K562 (cell line): ENCODE results near the gene PAFAH2. TPM values are rescaled to one million over a fixed set of nuclear protein-coding genes. Genes with fewer than 3 reads are reported as not detected.

ENCODE experiments used
- ARNT ChIP-seq, 2 experiments: fragments of 450-650 bp; IDR thresholded peaks; 2 replicates each; pipeline ENCODE4 v1.6.1; 2016; ENCODE audit warnings: mild to moderate bottlenecking in 1 of 2
- BCOR ChIP-seq: fragments of 450-650 bp; IDR thresholded peaks from 2 replicates; pipeline ENCODE4 v1.6.1; 2016
- CREM ChIP-seq: IDR thresholded peaks from 2 replicates; pipeline ENCODE4 v1.6.1; 2014; ENCODE audit warnings: antibody characterized with exemption, low read depth
- EZH2 ChIP-seq: IDR thresholded peaks from 2 replicates; pipeline ENCODE4 v1.6.1; 2012; ENCODE audit warnings: low read depth, mild to moderate bottlenecking, inconsistent platforms, low read length, borderline replicate concordance
- ILK ChIP-seq: fragments of 450-650 bp; IDR thresholded peaks from 2 replicates; pipeline ENCODE4 v1.6.1; 2016; ENCODE audit warnings: missing genetic modification characterization, low read depth, mild to moderate bottlenecking, missing compliant biosample characterization, moderate library complexity, borderline replicate concordance
- RBM14 ChIP-seq: fragments of 200-400 bp; formaldehyde crosslinking; IDR thresholded peaks from 2 replicates; pipeline ENCODE4 v1.6.1; 2018; ENCODE audit warnings: low read depth, mild to moderate bottlenecking, low read length, moderate library complexity, borderline replicate concordance; ENCODE audit not compliant: insufficient read depth
- RCOR1 ChIP-seq, 2 experiments: IDR thresholded peaks; 2 replicates each; pipeline ENCODE4 v1.6.1; 2012; ENCODE audit warnings: low read depth in 2 of 2, low read length in 2 of 2, borderline replicate concordance in 1 of 2, improper control_type of control experiment in 1 of 2
- ZNF174 ChIP-seq: fragments of 250-450 bp; sonication (Bioruptor Pico); IDR thresholded peaks from 2 replicates; pipeline ENCODE4 v1.4.0; 2020; ENCODE audit warnings: mild to moderate bottlenecking
- polyA plus RNA-seq, 8 experiments: library from polyadenylated mRNA; depleted of rRNA in 4 of 8; stranded (reverse) in 5 of 8; unstranded in 3 of 8; fragments of >200 nt; fragmentation: Nextera tagmentation in 2 of 8; fragmentation: Illumina TruSeq in 1 of 8; extraction: Ambion mirVana in 2 of 8; extraction: Trizol in 1 of 8; gene quantifications; 2 replicates each; pipeline versions ENCODE4 v1.2.1 to v1.2.3, GENCODE V29; 2011 to 2014; ENCODE audit warnings: inconsistent platforms in 1 of 8, missing spikeins in 1 of 8
- total RNA-seq, 7 experiments: library from RNA; depleted of rRNA in 6 of 7; stranded (reverse); fragments of >200 nt in 6 of 7; fragmentation: Illumina TruSeq in 2 of 7; extraction: Trizol in 2 of 7; gene quantifications; 2 replicates each; pipeline versions ENCODE4 v1.2.1 to v1.2.3, GENCODE V29; 2011 to 2021; ENCODE audit warnings: low replicate concordance in 1 of 7
- TF ChIP-seq, protein P1 (sequence below): fragments of 200-800 bp; sonication (Bioruptor generic); IDR thresholded peaks from 2 replicates; pipeline ENCODE4 v1.6.1; 2016; ENCODE audit warnings: missing genetic modification characterization, missing compliant biosample characterization
- TF ChIP-seq, protein P2 (sequence below): fragments of 250-450 bp; sonication (Bioruptor Pico); IDR thresholded peaks from 2 replicates; pipeline ENCODE4 v1.5.0; 2021; ENCODE audit warnings: mild to moderate bottlenecking, moderate library complexity
- TF ChIP-seq, protein P3 (sequence below): fragments of 450-650 bp; IDR thresholded peaks from 2 replicates; pipeline ENCODE4 v1.7.0; 2016; ENCODE audit warnings: borderline replicate concordance
- TF ChIP-seq, protein P4 (sequence below): fragments of 250-450 bp; sonication (Bioruptor Pico); IDR thresholded peaks from 2 replicates; pipeline ENCODE4 v1.4.0; 2020; ENCODE audit warnings: mild to moderate bottlenecking

PAFAH2 gene
- total and polyA plus RNA-seq, 9 of the 15 experiments (the other 6 are each of a cell fraction or from before 2014, with no cell fraction given): 4.2 to 10.9 (median 6.8) TPM

DNA sequence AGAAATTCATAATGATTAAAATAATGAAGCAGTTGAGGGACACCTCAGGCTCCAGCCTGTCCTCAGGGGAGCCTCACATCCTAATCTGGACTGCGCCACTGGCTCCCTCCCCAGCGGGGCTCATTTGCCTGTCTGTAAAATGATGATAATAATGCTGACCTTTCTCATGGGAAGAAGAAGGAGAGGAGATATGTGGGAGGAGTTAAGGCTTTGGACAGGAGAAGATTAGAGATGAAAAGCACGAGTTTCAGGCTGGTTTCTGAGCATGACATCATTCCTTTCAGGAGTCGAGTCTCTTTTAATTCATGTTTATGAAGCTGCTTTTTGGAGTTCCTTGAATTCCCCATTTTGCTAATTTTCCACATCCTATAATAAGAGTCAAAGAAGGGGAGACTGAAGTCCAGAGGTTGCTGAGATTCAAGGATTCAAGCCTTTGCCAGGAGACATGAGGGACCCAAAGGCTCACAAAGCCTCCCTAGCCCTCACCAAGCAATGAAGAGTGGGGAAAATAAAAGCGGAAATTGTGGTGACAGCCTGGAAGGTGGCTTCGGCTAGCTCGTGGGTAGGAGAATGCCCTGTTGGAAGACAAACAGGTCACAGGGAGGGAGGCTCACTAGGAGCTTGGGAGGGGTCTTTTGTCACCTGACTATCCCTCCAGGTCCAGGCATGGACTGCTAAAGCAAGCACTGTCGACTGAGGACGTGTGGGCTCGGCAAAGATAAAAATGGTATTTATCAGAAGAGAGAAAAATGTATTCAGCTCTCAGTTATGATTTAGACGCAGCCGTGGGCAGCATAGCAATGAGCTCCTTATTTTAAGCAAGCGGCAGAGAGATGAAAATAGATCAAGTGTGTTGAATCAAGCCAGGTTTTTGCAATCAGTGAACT, 64.1 kb downstream of the PAFAH2 start (continued):
- TF ChIP-seq, protein P1, sequence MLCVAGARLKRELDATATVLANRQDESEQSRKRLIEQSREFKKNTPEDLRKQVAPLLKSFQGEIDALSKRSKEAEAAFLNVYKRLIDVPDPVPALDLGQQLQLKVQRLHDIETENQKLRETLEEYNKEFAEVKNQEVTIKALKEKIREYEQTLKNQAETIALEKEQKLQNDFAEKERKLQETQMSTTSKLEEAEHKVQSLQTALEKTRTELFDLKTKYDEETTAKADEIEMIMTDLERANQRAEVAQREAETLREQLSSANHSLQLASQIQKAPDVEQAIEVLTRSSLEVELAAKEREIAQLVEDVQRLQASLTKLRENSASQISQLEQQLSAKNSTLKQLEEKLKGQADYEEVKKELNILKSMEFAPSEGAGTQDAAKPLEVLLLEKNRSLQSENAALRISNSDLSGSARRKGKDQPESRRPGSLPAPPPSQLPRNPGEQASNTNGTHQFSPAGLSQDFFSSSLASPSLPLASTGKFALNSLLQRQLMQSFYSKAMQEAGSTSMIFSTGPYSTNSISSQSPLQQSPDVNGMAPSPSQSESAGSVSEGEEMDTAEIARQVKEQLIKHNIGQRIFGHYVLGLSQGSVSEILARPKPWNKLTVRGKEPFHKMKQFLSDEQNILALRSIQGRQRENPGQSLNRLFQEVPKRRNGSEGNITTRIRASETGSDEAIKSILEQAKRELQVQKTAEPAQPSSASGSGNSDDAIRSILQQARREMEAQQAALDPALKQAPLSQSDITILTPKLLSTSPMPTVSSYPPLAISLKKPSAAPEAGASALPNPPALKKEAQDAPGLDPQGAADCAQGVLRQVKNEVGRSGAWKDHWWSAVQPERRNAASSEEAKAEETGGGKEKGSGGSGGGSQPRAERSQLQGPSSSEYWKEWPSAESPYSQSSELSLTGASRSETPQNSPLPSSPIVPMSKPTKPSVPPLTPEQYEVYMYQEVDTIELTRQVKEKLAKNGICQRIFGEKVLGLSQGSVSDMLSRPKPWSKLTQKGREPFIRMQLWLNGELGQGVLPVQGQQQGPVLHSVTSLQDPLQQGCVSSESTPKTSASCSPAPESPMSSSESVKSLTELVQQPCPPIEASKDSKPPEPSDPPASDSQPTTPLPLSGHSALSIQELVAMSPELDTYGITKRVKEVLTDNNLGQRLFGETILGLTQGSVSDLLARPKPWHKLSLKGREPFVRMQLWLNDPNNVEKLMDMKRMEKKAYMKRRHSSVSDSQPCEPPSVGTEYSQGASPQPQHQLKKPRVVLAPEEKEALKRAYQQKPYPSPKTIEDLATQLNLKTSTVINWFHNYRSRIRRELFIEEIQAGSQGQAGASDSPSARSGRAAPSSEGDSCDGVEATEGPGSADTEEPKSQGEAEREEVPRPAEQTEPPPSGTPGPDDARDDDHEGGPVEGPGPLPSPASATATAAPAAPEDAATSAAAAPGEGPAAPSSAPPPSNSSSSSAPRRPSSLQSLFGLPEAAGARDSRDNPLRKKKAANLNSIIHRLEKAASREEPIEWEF (CRISPR knock-in tag): peak; percentile 74; the same call in 1 of the 2 replicates
- TF ChIP-seq EZH2: no peak
- TF ChIP-seq ILK (tag): no peak
- TF ChIP-seq RCOR1 (IDR thresholded peaks at IDR 0.05; ENCODE audit: borderline replicate concordance in 1 of 2, low read depth in 2 of 2, low read length in 2 of 2): peak; percentile 89 to 98
- peak in 1 of 2 experiments; percentile 87; a peak in 1 of 4 replicates for TF ChIP-seq ARNT (IDR thresholded peaks at IDR 0.05)
- TF ChIP-seq, protein P2, sequence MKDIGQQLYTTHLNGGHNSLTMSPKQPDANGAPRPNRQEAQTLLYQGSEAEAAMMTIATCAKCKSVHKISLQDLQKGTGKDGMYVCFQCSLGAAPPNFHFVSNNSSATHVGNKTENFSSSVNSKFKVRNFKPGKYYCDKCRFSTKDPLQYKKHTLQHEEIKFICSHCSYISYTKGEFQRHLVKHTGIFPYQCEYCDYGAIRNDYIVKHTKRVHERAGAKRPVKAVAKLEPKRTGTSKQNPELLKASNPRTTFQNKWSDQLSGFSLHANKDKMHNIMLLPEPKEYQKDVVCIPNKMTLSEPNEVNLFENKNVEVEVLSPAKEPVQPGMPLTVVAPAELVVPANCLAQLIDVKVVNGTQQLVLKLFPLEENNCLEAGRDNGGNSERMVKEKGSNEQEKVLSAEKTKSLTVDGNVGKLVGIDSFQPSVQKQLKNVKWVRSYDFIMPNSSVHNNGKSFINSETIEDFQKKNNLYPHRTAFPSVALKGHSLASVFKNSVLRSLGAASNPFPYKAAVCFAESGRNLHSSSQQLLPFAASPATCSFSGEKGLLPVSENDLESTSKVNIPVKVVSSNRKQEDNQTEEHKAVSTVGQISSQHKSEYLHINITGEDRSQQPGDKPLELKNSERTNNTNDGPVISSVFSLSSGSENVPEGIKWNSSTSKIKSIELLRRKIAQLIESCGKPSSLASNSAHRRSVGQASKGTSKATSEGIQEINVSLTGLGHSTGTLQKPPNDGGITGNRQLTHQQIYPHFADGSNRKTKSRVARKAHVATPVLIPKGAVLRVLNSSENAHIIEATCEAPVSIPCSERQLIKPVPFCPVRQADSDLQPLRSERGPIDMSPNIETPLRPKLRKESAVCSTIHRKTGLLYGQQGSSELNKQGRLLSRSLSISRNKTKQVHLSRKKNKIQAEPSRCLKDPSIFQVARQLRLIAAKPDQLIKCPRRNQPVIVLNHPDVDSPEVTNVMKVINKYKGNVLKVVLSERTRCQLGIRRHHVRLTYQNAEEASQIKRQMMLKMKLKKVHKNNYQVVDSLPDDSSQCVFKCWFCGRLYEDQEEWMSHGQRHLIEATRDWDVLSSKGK (CRISPR knock-in tag): no peak
- TF ChIP-seq ZNF174: no peak
- peak; percentile 54 for TF ChIP-seq CREM
- 0 out of 2 replicates have a peak, but pooled peaks have one; percentile 9 for TF ChIP-seq BCOR
- TF ChIP-seq, protein P3, sequence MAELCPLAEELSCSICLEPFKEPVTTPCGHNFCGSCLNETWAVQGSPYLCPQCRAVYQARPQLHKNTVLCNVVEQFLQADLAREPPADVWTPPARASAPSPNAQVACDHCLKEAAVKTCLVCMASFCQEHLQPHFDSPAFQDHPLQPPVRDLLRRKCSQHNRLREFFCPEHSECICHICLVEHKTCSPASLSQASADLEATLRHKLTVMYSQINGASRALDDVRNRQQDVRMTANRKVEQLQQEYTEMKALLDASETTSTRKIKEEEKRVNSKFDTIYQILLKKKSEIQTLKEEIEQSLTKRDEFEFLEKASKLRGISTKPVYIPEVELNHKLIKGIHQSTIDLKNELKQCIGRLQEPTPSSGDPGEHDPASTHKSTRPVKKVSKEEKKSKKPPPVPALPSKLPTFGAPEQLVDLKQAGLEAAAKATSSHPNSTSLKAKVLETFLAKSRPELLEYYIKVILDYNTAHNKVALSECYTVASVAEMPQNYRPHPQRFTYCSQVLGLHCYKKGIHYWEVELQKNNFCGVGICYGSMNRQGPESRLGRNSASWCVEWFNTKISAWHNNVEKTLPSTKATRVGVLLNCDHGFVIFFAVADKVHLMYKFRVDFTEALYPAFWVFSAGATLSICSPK: no peak
- TF ChIP-seq, protein P4, sequence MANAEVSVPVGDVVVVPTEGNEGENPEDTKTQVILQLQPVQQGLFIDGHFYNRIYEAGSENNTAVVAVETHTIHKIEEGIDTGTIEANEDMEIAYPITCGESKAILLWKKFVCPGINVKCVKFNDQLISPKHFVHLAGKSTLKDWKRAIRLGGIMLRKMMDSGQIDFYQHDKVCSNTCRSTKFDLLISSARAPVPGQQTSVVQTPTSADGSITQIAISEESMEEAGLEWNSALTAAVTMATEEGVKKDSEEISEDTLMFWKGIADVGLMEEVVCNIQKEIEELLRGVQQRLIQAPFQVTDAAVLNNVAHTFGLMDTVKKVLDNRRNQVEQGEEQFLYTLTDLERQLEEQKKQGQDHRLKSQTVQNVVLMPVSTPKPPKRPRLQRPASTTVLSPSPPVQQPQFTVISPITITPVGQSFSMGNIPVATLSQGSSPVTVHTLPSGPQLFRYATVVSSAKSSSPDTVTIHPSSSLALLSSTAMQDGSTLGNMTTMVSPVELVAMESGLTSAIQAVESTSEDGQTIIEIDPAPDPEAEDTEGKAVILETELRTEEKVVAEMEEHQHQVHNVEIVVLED (CRISPR knock-in tag): peak; percentile 40; the same call in 1 of the 2 replicates
- TF ChIP-seq RBM14: no peak
